Measurements from ENCODE around the gene MCF2L.
A peak's percentile ranks its signal among the peaks of the same experiment; 100 is the strongest.

Gene MCF2L

DNA sequence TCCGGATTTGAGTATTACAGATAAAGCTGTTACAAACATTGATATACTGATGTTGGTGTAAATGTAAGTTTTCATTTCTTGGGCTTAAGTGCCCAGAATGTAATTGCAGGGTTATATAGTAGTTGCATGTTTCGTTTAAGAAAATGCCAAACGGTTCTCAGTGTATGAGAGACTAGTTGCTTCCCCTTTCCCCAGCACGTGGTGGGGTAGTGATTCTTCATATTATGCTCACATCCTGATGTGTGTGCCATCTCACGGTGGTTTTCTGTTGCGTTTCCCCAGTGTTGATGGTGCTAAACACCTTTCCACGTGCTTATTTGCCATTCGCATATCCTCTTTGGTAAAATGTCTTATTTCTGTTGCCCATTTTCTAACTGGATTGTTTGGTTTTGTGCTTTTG lies 101.8 kb downstream of the MCF2L start:
- no peak overlapping the region for H3K4me3 ChIP-seq (ENCODE audit: insufficient read depth in 1 of 2, low read depth in 1 of 2, low read length in 2 of 2)
- no peak overlapping the region for H2BK5ac ChIP-seq (ENCODE audit: low read depth, low read length, poor library complexity, severe bottlenecking)
- no peaks in the 10 kb centered on the region for H3K9me3 ChIP-seq (ENCODE audit: control insufficient read depth, low read length)
- no peak overlapping the region for H3K18ac ChIP-seq (ENCODE audit: low read depth in 1 of 2, low read length in 2 of 2)
- peaks cover 10 to 16% of the 10 kb centered on the region in 2 experiments for H3K36me3 ChIP-seq (ENCODE audit: control insufficient read depth in 1 of 2, insufficient read depth in 2 of 2, low read depth in 1 of 2, low read length in 2 of 2)
- H3K27me3 ChIP-seq (ENCODE audit: control insufficient read depth in 1 of 2, insufficient read depth in 1 of 2, low read length in 2 of 2): no peaks in the 10 kb centered on the region
- H3K79me1 ChIP-seq (replicated peaks; ENCODE audit: low read length, poor library complexity, severe bottlenecking): no peaks in the 10 kb centered on the region
- 88% methylated on average over 8 of the region's 8 CpGs for WGBS
- H4K91ac ChIP-seq (ENCODE audit: low read length): no peak overlapping the region
- H3K4ac ChIP-seq (ENCODE audit: low read depth in 1 of 2, low read length in 2 of 2): no peak overlapping the region
- no peak overlapping the region for H2BK15ac ChIP-seq (ENCODE audit: low read depth, poor library complexity, severe bottlenecking)
- H3K23ac ChIP-seq (ENCODE audit: low read length in 2 of 2): no peak overlapping the region
- no peak for DNase-seq
- H3K14ac ChIP-seq (ENCODE audit: low read length in 2 of 2): no peak overlapping the region
- no peak overlapping the region for H3K27ac ChIP-seq (ENCODE audit: low read length, poor library complexity, severe bottlenecking)
- no peak overlapping the region for H3K4me2 ChIP-seq (ENCODE audit: low read length, poor library complexity, severe bottlenecking)
- H3K9ac ChIP-seq (ENCODE audit: low read length): no peak overlapping the region
- no peaks in the 10 kb centered on the region for H3K4me1 ChIP-seq (ENCODE audit: control insufficient read depth, insufficient read depth, low read depth, low read length)
- H2AFZ ChIP-seq (ENCODE audit: low read depth, low read length): no peak overlapping the region
- H4K8ac ChIP-seq (ENCODE audit: low read length): no peak overlapping the region
- no peak overlapping the region for H2AK5ac ChIP-seq (ENCODE audit: low read length, severe bottlenecking)
- H2BK12ac ChIP-seq (ENCODE audit: low read length in 2 of 2): no peak overlapping the region
- no peak overlapping the region for H2BK120ac ChIP-seq (ENCODE audit: low read depth, low read length)

DNA sequence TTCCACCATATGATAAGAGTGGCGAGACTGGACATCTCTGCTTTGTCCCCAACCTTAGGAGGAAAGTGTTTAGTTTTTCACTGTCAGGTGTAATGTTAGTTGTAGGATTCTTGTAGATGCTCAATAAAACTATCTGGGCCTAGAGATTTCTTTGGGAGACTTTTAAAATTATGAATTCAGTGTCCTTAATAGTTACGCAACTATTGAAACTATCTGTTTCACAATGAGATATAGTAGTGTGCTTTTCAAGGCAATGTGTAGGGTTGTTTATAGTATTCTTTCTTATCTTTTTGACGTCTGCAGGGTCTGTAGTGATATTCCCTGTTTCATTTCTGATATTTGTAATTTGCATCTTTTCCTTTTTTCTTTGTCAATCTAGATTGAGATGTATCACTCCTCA lies 103.4 kb downstream of the MCF2L start:
- Histone ChIP-seq H3K27ac (ENCODE audit: low read length, poor library complexity, severe bottlenecking) (no peak overlapping the region), H3K79me1 (replicated peaks; ENCODE audit: low read length, poor library complexity, severe bottlenecking) (no peaks in the 10 kb centered on the region), H3K27me3 (ENCODE audit: control insufficient read depth in 1 of 2, insufficient read depth in 1 of 2, low read length in 2 of 2) (no peaks in the 10 kb centered on the region), H2BK120ac (ENCODE audit: low read depth, low read length) (no peak overlapping the region), H3K4ac (ENCODE audit: low read depth in 1 of 2, low read length in 2 of 2) (no peak overlapping the region), H2AK5ac (ENCODE audit: low read length, severe bottlenecking) (no peak overlapping the region), H3K4me2 (ENCODE audit: low read length, poor library complexity, severe bottlenecking) (no peak overlapping the region), H2BK15ac (ENCODE audit: low read depth, poor library complexity, severe bottlenecking) (no peak overlapping the region), H2BK12ac (ENCODE audit: low read length in 2 of 2) (no peak overlapping the region), H3K14ac (ENCODE audit: low read length in 2 of 2) (no peak overlapping the region), H3K4me1 (ENCODE audit: control insufficient read depth, insufficient read depth, low read depth, low read length) (no peaks in the 10 kb centered on the region), H3K9ac (ENCODE audit: low read length) (no peak overlapping the region), H4K8ac (ENCODE audit: low read length) (no peak overlapping the region), H3K36me3 (ENCODE audit: control insufficient read depth in 1 of 2, insufficient read depth in 2 of 2, low read depth in 1 of 2, low read length in 2 of 2) (peaks cover 10 to 16% of the 10 kb centered on the region in 2 experiments), H3K4me3 (ENCODE audit: insufficient read depth in 1 of 2, low read depth in 1 of 2, low read length in 2 of 2) (no peak overlapping the region), H3K23ac (ENCODE audit: low read length in 2 of 2) (no peak overlapping the region), H4K91ac (ENCODE audit: low read length) (no peak overlapping the region), H2BK5ac (ENCODE audit: low read depth, low read length, poor library complexity, severe bottlenecking) (no peak overlapping the region), H3K18ac (ENCODE audit: low read depth in 1 of 2, low read length in 2 of 2) (no peak overlapping the region), H3K9me3 (ENCODE audit: control insufficient read depth, low read length) (no peaks in the 10 kb centered on the region), H2AFZ (ENCODE audit: low read depth, low read length) (no peak overlapping the region)
- DNase-seq: no peak
- 97% methylated on average over 2 of the region's 3 CpGs for WGBS

- no peak overlapping the region for H3K18ac ChIP-seq (ENCODE audit: low read depth in 1 of 2, low read length in 2 of 2)
- no peak overlapping the region for H2AFZ ChIP-seq (ENCODE audit: low read depth, low read length)
- H3K4me3 ChIP-seq (ENCODE audit: insufficient read depth in 1 of 2, low read depth in 1 of 2, low read length in 2 of 2): no peak overlapping the region
- H3K79me1 ChIP-seq (replicated peaks; ENCODE audit: low read length, poor library complexity, severe bottlenecking): no peaks in the 10 kb centered on the region
- no peak overlapping the region for H2BK5ac ChIP-seq (ENCODE audit: low read depth, low read length, poor library complexity, severe bottlenecking)
- H4K91ac ChIP-seq (ENCODE audit: low read length): no peak overlapping the region
- DNase-seq: no peak
- no peak overlapping the region for H3K23ac ChIP-seq (ENCODE audit: low read length in 2 of 2)
- peak overlapping the region; percentile 23 for H4K8ac ChIP-seq (ENCODE audit: low read length)
- H2BK120ac ChIP-seq (ENCODE audit: low read depth, low read length): no peak overlapping the region
- H3K9me3 ChIP-seq (ENCODE audit: control insufficient read depth, low read length): no peaks in the 10 kb centered on the region
- no peak overlapping the region for H3K4ac ChIP-seq (ENCODE audit: low read depth in 1 of 2, low read length in 2 of 2)
- H2BK15ac ChIP-seq (ENCODE audit: low read depth, poor library complexity, severe bottlenecking): no peak overlapping the region
- no peak overlapping the region for H3K4me2 ChIP-seq (ENCODE audit: low read length, poor library complexity, severe bottlenecking)
- WGBS: 91% methylated on average over 11 of the region's 11 CpGs
- no peak overlapping the region for H3K27ac ChIP-seq (ENCODE audit: low read length, poor library complexity, severe bottlenecking)
- H3K14ac ChIP-seq (ENCODE audit: low read length in 2 of 2): no peak overlapping the region
- H2AK5ac ChIP-seq (ENCODE audit: low read length, severe bottlenecking): no peak overlapping the region
- peaks cover 0 to 2% of the 10 kb centered on the region in 2 experiments for H3K27me3 ChIP-seq (ENCODE audit: control insufficient read depth in 1 of 2, insufficient read depth in 1 of 2, low read length in 2 of 2)
- H3K4me1 ChIP-seq (ENCODE audit: control insufficient read depth, insufficient read depth, low read depth, low read length): no peaks in the 10 kb centered on the region
- no peak overlapping the region for H2BK12ac ChIP-seq (ENCODE audit: low read length in 2 of 2)
- no peak overlapping the region for H3K9ac ChIP-seq (ENCODE audit: low read length)
- peaks cover 10 to 16% of the 10 kb centered on the region in 2 experiments for H3K36me3 ChIP-seq (ENCODE audit: control insufficient read depth in 1 of 2, insufficient read depth in 2 of 2, low read depth in 1 of 2, low read length in 2 of 2)
These were observed 104.9 kb downstream of the MCF2L start for GRCh38 chr13:113073942-113074341.

GRCh38 chr13:113074401-113074800 lies 105.4 kb downstream of the MCF2L start:
- H3K14ac ChIP-seq (ENCODE audit: low read length in 2 of 2): no peak overlapping the region
- H2BK12ac ChIP-seq (ENCODE audit: low read length in 2 of 2): no peak overlapping the region
- H3K27me3 ChIP-seq (ENCODE audit: control insufficient read depth in 1 of 2, insufficient read depth in 1 of 2, low read length in 2 of 2): peaks cover 0 to 6% of the 10 kb centered on the region in 2 experiments
- no peak overlapping the region for H3K4me2 ChIP-seq (ENCODE audit: low read length, poor library complexity, severe bottlenecking)
- no peaks in the 10 kb centered on the region for H3K9me3 ChIP-seq (ENCODE audit: control insufficient read depth, low read length)
- H4K91ac ChIP-seq (ENCODE audit: low read length): no peak overlapping the region
- no peak overlapping the region for H3K27ac ChIP-seq (ENCODE audit: low read length, poor library complexity, severe bottlenecking)
- no peak for DNase-seq
- H3K9ac ChIP-seq (ENCODE audit: low read length): no peak overlapping the region
- no peaks in the 10 kb centered on the region for H3K79me1 ChIP-seq (replicated peaks; ENCODE audit: low read length, poor library complexity, severe bottlenecking)
- peaks cover 10 to 16% of the 10 kb centered on the region in 2 experiments for H3K36me3 ChIP-seq (ENCODE audit: control insufficient read depth in 1 of 2, insufficient read depth in 2 of 2, low read depth in 1 of 2, low read length in 2 of 2)
- no peak overlapping the region for H4K8ac ChIP-seq (ENCODE audit: low read length)
- no peak overlapping the region for H2AFZ ChIP-seq (ENCODE audit: low read depth, low read length)
- no peak overlapping the region for H2BK5ac ChIP-seq (ENCODE audit: low read depth, low read length, poor library complexity, severe bottlenecking)
- no peak overlapping the region for H3K23ac ChIP-seq (ENCODE audit: low read length in 2 of 2)
- H3K4ac ChIP-seq (ENCODE audit: low read depth in 1 of 2, low read length in 2 of 2): no peak overlapping the region
- H2BK120ac ChIP-seq (ENCODE audit: low read depth, low read length): no peak overlapping the region
- H2AK5ac ChIP-seq (ENCODE audit: low read length, severe bottlenecking): no peak overlapping the region
- H3K4me3 ChIP-seq (ENCODE audit: insufficient read depth in 1 of 2, low read depth in 1 of 2, low read length in 2 of 2): no peak overlapping the region
- WGBS: 93% methylated on average over 18 of the region's 18 CpGs
- H2BK15ac ChIP-seq (ENCODE audit: low read depth, poor library complexity, severe bottlenecking): no peak overlapping the region
- no peak overlapping the region for H3K18ac ChIP-seq (ENCODE audit: low read depth in 1 of 2, low read length in 2 of 2)
- H3K4me1 ChIP-seq (ENCODE audit: control insufficient read depth, insufficient read depth, low read depth, low read length): no peaks in the 10 kb centered on the region

All from mesenchymal stem cell (in vitro differentiated cells and primary cell).